GM12878 (cell line): Measurements from ENCODE around the gene SAMD15. TPM values are rescaled to one million over a fixed set of nuclear protein-coding genes. Genes with fewer than 3 reads are reported as not detected.

Source experiments
- ATAC-seq: fragments of 200-7000 bp; cut with Tn5 transposase; 3 replicates; pipeline ENCODE4 v1.9.1; 2020; ENCODE audit warnings: mild to moderate bottlenecking, moderate library complexity
- BruUV-seq: library from RNA; stranded (reverse); fragments of 400-500 nt; replicated peaks from 2 replicates; lab custom pipeline; 2021; lab: Mats Ljungman, UMichigan
- CTCF ChIA-PET: fragments of 300-600 bp; sonication (Branson Sonifier 250); formaldehyde crosslinking; extraction: SDS; loops from one replicate; lab custom pipeline; 2021; ENCODE audit warnings: inconsistent platforms; lab: Yijun Ruan, JAX
- POLR2A ChIA-PET: fragments of 350-600 bp; formaldehyde crosslinking; extraction: SDS; loops from one replicate; lab custom pipeline; 2021; ENCODE audit warnings: inconsistent platforms; lab: Charles Lee
- RAD21 ChIA-PET: fragments of 300-600 bp; sonication (Branson Sonifier 250); formaldehyde crosslinking; loops from one replicate; lab custom pipeline; 2023; ENCODE audit warnings: antibody characterized with exemption; ENCODE audit not compliant: unreplicated experiment; lab: Charles Lee
- SMC1A ChIA-PET: fragments of 300-600 bp; sonication (Branson Sonifier 250); formaldehyde crosslinking; loops from one replicate; lab custom pipeline; 2023; ENCODE audit not compliant: unreplicated experiment, uncharacterized antibody; lab: Charles Lee
- DNase-seq: peaks from one replicate; pipeline ENCODE4 v3.0.0-alpha.2; 2011; ENCODE audit warnings: low read depth, low spot score
- FAIRE-seq: peaks from 3 replicates; lab custom pipeline; 2011; peaks lifted over from hg19 to GRCh38; lab: Jason Lieb, UNC
- H2AFZ ChIP-seq: 2 replicates; pipeline ENCODE4 v1.6.0; 2011; ENCODE audit warnings: low read depth, low read length, control low read depth; ENCODE audit not compliant: control insufficient read depth
- H3K27ac ChIP-seq: 2 replicates; pipeline ENCODE4 v1.5.1; 2011; ENCODE audit warnings: control low read depth; ENCODE audit not compliant: control insufficient read depth, insufficient read depth
- H3K27me3 ChIP-seq, 2 experiments: replicated peaks in 1 of 2; 2 replicates each; pipeline versions ENCODE4 v1.6.0 to v1.6.1; 2011; ENCODE audit warnings: low read length in 1 of 2; ENCODE audit not compliant: control insufficient read depth in 2 of 2, insufficient read depth in 2 of 2
- H3K36me3 ChIP-seq, 2 experiments: 2 replicates each; pipeline ENCODE4 v1.5.1; 2011; ENCODE audit warnings: low read length in 1 of 2; ENCODE audit not compliant: control insufficient read depth in 2 of 2, insufficient read depth in 2 of 2
- H3K4me1 ChIP-seq: 2 replicates; pipeline ENCODE4 v1.6.1; 2011; ENCODE audit warnings: mild to moderate bottlenecking, low read length, moderate library complexity, mixed read lengths; ENCODE audit not compliant: control insufficient read depth, insufficient read depth
- H3K4me2 ChIP-seq: 2 replicates; pipeline ENCODE4 v1.6.0; 2011; ENCODE audit warnings: control low read depth; ENCODE audit not compliant: control insufficient read depth, insufficient read depth
- H3K4me3 ChIP-seq: fragments of 200-600 bp; sonication (generic); 2 replicates; pipeline ENCODE4 v1.5.1; 2016
- H3K79me2 ChIP-seq: 2 replicates; pipeline ENCODE4 v1.6.0; 2011; ENCODE audit warnings: low read length; ENCODE audit not compliant: control insufficient read depth, insufficient read depth
- H3K9ac ChIP-seq: 2 replicates; pipeline ENCODE4 v1.8.0; 2011; ENCODE audit warnings: low read length, control low read depth, mixed read lengths; ENCODE audit not compliant: control insufficient read depth, insufficient read depth
- H3K9me3 ChIP-seq: replicated peaks from 3 replicates; pipeline ENCODE4 v1.5.1; 2011; ENCODE audit warnings: mild to moderate bottlenecking, low read length; ENCODE audit not compliant: control insufficient read depth, insufficient read depth
- H4K20me1 ChIP-seq: 2 replicates; pipeline ENCODE4 v1.6.0; 2011; ENCODE audit not compliant: control insufficient read depth, insufficient read depth
- ATF7 ChIP-seq: fragments of 450-650 bp; IDR thresholded peaks from 2 replicates; pipeline ENCODE4 v1.6.1; 2016; ENCODE audit warnings: low read depth, mild to moderate bottlenecking
- EZH2 ChIP-seq: IDR thresholded peaks from 2 replicates; pipeline ENCODE4 v1.6.1; 2012; ENCODE audit warnings: low read depth, mild to moderate bottlenecking, control low read depth, inconsistent platforms, low read length, borderline replicate concordance; ENCODE audit not compliant: control insufficient read depth
- NFYB ChIP-seq: IDR thresholded peaks from 2 replicates; pipeline ENCODE4 v1.6.1; 2011; ENCODE audit warnings: low read depth, mild to moderate bottlenecking, low read length, improper control_type of control experiment, moderate library complexity; ENCODE audit not compliant: insufficient read depth
- WGBS: methylation state at CpG from one replicate; pipeline ENCODE4 v1.1.6; 2016; ENCODE audit warnings: low lambda C conversion rate; ENCODE audit not compliant: insufficient replicate concordance, insufficient coverage; ENCODE audit errors: missing lambda C conversion rate; 5-methylcytosine and 5-hydroxymethylcytosine counted together
- in situ Hi-C: fragments of 300-500 bp; cut with MboI; formaldehyde crosslinking; loops from 9 replicates; pipeline ENCODE4 v1.14.3; 2018; ENCODE audit warnings: mixed read lengths
- intact Hi-C: fragments of 100-400 bp; cut with micrococcal nuclease; formaldehyde crosslinking; loops from one replicate; pipeline ENCODE4 v1.14.2; 2022; ENCODE audit not compliant: unreplicated experiment
- polyA plus RNA-seq, 11 experiments: library from polyadenylated mRNA; depleted of rRNA in 4 of 11; unstranded in 6 of 11; stranded (reverse) in 5 of 11; fragments of >200 nt; fragmentation: Nextera tagmentation in 4 of 11; fragmentation: Illumina TruSeq in 1 of 11; extraction: Ambion mirVana in 4 of 11; extraction: Trizol in 1 of 11; gene quantifications; 1 replicate in 1 of 11; 2 replicates in 10 of 11; pipeline versions ENCODE4 v1.2.1 to v1.2.3, GENCODE V29; 2011 to 2016; ENCODE audit warnings: inconsistent platforms in 2 of 11, missing spikeins in 2 of 11, low read depth in 1 of 11
- total RNA-seq, 4 experiments: library from RNA; depleted of rRNA in 3 of 4; stranded (reverse); fragments of >200 nt in 3 of 4; fragmentation: Illumina TruSeq in 1 of 4; extraction: Trizol in 1 of 4; gene quantifications; 2 replicates each; pipeline versions ENCODE4 v1.2.1 to v1.2.3, GENCODE V29; 2013 to 2021
- TF ChIP-seq, protein P1 (sequence below): fragments of 450-650 bp; conservative IDR thresholded peaks from 2 replicates; pipeline ENCODE4 v1.6.1; 2017; ENCODE audit warnings: mild to moderate bottlenecking, moderate library complexity
- TF ChIP-seq, protein P2 (sequence below), 3 experiments: IDR thresholded peaks in 2 of 3; conservative IDR thresholded peaks in 1 of 3; 2 replicates each; pipeline ENCODE4 v1.5.1; 2011; ENCODE audit warnings: low read depth in 3 of 3, low read length in 3 of 3, mild to moderate bottlenecking in 3 of 3, control low read depth in 2 of 3, moderate library complexity in 2 of 3, inconsistent platforms in 1 of 3, mixed read lengths in 1 of 3; ENCODE audit not compliant: control insufficient read depth in 2 of 3, insufficient read depth in 1 of 3; ENCODE audit errors: extremely low read depth in 1 of 3

The SAMD15 gene
- total and polyA plus RNA-seq, 10 of the 15 experiments (the other 5 are each of a cell fraction or from before 2014, with no cell fraction given), result 0.33 to 2.0 (median 0.97) TPM

DNA sequence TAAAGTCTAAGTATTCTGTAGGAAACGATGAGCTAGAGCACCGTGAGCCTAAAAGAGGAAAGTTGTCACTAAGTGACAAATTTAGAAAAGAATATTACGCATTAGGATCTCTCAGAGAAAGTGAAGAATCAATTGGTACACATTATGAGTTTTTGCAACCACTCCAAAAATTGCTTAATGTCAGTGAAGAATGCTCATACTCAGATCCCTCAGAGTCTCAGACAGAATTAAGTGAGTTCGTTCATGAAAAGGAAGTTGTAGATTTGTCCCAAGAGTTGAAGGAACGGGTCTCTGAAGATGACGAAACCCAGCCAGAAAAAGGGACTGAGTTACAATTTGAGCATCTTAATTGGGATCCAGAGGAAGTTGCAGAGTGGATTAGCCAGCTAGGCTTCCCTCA, 1.5 kb downstream of the SAMD15 start:
- no peaks in the 10 kb centered on the region for H3K36me3 ChIP-seq
- SMC1A ChIA-PET, result interaction anchor here (0.7 to 0.9 kb wide), 2 partner anchors 11 to 39 kb away, joined by 3 read pairs; no protein-coding TSS in a partner anchor
- H3K4me1 ChIP-seq, result peaks cover 9% of the 10 kb centered on the region
- intact Hi-C loops, result no loop called here
- CTCF ChIA-PET, result no interaction called here
- BruUV-seq, result no TSS peak
- FAIRE-seq (no peak), DNase-seq (no peak), ATAC-seq (no peak)
- H3K9ac ChIP-seq, result no peak overlapping the region
- in situ Hi-C loops, result no loop called here
- H3K27me3 ChIP-seq, result no peaks in the 10 kb centered on the region
- RAD21 ChIA-PET, result no interaction called here
- no peak overlapping the region for H3K4me2 ChIP-seq
- 65% methylated on average over 6 of the region's 6 CpGs for WGBS
- H3K79me2 ChIP-seq, result peaks cover 32% of the 10 kb centered on the region
- POLR2A ChIA-PET, result no interaction called here
- no peaks in the 10 kb centered on the region for H3K9me3 ChIP-seq
- H2AFZ ChIP-seq, result no peak overlapping the region
- no peaks in the 10 kb centered on the region for H4K20me1 ChIP-seq
- no peak overlapping the region for H3K4me3 ChIP-seq
- H3K27ac ChIP-seq, result no peak overlapping the region
- TF ChIP-seq ATF7 (no peak), EZH2 (no peak), NFYB (no peak)
- TF ChIP-seq, protein P1, sequence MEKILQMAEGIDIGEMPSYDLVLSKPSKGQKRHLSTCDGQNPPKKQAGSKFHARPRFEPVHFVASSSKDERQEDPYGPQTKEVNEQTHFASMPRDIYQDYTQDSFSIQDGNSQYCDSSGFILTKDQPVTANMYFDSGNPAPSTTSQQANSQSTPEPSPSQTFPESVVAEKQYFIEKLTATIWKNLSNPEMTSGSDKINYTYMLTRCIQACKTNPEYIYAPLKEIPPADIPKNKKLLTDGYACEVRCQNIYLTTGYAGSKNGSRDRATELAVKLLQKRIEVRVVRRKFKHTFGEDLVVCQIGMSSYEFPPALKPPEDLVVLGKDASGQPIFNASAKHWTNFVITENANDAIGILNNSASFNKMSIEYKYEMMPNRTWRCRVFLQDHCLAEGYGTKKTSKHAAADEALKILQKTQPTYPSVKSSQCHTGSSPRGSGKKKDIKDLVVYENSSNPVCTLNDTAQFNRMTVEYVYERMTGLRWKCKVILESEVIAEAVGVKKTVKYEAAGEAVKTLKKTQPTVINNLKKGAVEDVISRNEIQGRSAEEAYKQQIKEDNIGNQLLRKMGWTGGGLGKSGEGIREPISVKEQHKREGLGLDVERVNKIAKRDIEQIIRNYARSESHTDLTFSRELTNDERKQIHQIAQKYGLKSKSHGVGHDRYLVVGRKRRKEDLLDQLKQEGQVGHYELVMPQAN, result no peak
- TF ChIP-seq, protein P2, sequence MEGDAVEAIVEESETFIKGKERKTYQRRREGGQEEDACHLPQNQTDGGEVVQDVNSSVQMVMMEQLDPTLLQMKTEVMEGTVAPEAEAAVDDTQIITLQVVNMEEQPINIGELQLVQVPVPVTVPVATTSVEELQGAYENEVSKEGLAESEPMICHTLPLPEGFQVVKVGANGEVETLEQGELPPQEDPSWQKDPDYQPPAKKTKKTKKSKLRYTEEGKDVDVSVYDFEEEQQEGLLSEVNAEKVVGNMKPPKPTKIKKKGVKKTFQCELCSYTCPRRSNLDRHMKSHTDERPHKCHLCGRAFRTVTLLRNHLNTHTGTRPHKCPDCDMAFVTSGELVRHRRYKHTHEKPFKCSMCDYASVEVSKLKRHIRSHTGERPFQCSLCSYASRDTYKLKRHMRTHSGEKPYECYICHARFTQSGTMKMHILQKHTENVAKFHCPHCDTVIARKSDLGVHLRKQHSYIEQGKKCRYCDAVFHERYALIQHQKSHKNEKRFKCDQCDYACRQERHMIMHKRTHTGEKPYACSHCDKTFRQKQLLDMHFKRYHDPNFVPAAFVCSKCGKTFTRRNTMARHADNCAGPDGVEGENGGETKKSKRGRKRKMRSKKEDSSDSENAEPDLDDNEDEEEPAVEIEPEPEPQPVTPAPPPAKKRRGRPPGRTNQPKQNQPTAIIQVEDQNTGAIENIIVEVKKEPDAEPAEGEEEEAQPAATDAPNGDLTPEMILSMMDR (IDR thresholded peaks at IDR 0.05 in 2 of 3, conservative IDR thresholded peaks at IDR 0.05 in 1 of 3; ENCODE audit: control insufficient read depth in 2 of 3, extremely low read depth in 1 of 3, insufficient read depth in 1 of 3, low read depth in 3 of 3, low read length in 3 of 3), result no peak
